ENCODE measurements around the gene ZFAND3.
"Not testable (repeated sequence)": the region's sequence is repeated elsewhere in the genome, so short reads cannot be mapped to it uniquely, and the experiment has no call there.

- TF ChIP-seq CTCF, EP300 (IDR thresholded peaks at IDR 0.05): not testable (repeated sequence)
Measured at GRCh38 chr6:37993194-37993593, 173.7 kb downstream of the ZFAND3 start.

Data from upper lobe of left lung (tissue), 4 donors.